Measurements from ENCODE around the gene BTRC.

Gene BTRC

DNA sequence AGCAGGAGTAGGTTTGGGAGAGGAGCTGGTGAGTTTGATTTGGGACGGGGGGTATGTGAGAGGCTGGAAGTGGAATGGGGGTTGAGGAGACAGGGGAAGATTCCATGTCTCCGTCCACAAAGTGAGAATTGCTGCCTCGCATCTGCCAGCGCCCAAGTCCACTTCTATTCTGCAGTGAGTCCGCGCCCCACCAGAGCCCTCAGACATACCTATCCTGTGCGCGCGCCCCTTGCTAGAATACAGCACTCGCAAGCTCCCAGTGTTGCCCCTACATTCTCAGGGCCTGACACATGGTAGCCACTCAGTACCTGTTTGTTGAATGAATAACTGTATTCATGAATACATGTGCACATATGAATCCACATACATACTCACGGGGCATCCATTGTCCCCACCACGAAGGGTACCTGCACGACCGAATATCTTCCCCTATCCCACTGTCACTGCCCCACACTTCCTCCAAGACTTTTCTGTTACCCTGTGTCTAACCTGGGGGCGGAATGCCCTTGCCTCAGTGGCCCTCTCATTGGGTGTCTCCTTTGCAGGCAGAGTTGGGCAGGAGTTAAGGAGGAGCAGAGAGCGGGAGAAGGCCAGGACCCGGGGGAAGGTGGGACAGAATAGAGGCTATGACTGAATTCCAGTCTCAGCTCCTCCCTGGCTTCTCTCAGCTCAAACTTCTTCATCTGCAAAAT, 214.2 kb downstream of the BTRC start:
- Histone ChIP-seq H3K27me3 (ENCODE audit: insufficient read depth, low read depth) (no peaks in the 10 kb centered on the region), H3K4me1 (ENCODE audit: low read depth, poor library complexity, severe bottlenecking) (peaks cover 4% of the 10 kb centered on the region), H3K9ac (no peak overlapping the region), H3K36me3 (ENCODE audit: insufficient read depth) (no peaks in the 10 kb centered on the region), H3K4me3 (IDR thresholded peaks at IDR 0.05; ENCODE audit: insufficient read depth, low read depth, low read length) (no peak overlapping the region), H3K79me2 (ENCODE audit: insufficient read depth, low read depth) (no peaks in the 10 kb centered on the region), H2AFZ (ENCODE audit: low read depth) (no peak overlapping the region), H3K27ac (no peak overlapping the region), H3K4me2 (no peak overlapping the region), H4K20me1 (ENCODE audit: insufficient read depth) (no peaks in the 10 kb centered on the region)
- TF ChIP-seq, protein P1, sequence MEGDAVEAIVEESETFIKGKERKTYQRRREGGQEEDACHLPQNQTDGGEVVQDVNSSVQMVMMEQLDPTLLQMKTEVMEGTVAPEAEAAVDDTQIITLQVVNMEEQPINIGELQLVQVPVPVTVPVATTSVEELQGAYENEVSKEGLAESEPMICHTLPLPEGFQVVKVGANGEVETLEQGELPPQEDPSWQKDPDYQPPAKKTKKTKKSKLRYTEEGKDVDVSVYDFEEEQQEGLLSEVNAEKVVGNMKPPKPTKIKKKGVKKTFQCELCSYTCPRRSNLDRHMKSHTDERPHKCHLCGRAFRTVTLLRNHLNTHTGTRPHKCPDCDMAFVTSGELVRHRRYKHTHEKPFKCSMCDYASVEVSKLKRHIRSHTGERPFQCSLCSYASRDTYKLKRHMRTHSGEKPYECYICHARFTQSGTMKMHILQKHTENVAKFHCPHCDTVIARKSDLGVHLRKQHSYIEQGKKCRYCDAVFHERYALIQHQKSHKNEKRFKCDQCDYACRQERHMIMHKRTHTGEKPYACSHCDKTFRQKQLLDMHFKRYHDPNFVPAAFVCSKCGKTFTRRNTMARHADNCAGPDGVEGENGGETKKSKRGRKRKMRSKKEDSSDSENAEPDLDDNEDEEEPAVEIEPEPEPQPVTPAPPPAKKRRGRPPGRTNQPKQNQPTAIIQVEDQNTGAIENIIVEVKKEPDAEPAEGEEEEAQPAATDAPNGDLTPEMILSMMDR (conservative IDR thresholded peaks at IDR 0.05; ENCODE audit: low read depth, low read length): no peak

DNA sequence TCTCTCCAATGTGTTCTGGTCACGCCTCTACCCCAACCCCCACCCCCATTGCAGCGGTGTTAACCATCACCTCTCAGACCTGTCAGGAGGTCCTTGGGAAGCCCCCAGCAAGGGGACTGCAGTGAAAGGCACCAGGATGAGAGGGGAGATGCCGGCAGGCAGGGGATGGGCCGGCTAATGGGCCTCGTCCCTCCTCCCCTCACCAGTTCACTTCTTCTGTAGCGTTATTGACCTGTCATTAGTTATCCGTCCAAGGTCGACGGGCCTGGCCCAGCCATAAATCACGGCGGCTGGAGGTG, 215.3 kb downstream of the BTRC start:
- Histone ChIP-seq H3K4me1 (ENCODE audit: low read depth, poor library complexity, severe bottlenecking) (peaks cover 4% of the 10 kb centered on the region), H4K20me1 (ENCODE audit: insufficient read depth) (no peaks in the 10 kb centered on the region), H3K79me2 (ENCODE audit: insufficient read depth, low read depth) (no peaks in the 10 kb centered on the region), H3K4me2 (peak overlapping the region; percentile 78), H3K27ac (no peak overlapping the region), H3K27me3 (ENCODE audit: insufficient read depth, low read depth) (no peaks in the 10 kb centered on the region), H3K4me3 (IDR thresholded peaks at IDR 0.05; ENCODE audit: insufficient read depth, low read depth, low read length) (no peak overlapping the region), H2AFZ (ENCODE audit: low read depth) (peak overlapping the region; percentile 99), H3K9ac (no peak overlapping the region), H3K36me3 (ENCODE audit: insufficient read depth) (no peaks in the 10 kb centered on the region)
- TF ChIP-seq, protein P1 (conservative IDR thresholded peaks at IDR 0.05; ENCODE audit: low read depth, low read length): no peak

DNA sequence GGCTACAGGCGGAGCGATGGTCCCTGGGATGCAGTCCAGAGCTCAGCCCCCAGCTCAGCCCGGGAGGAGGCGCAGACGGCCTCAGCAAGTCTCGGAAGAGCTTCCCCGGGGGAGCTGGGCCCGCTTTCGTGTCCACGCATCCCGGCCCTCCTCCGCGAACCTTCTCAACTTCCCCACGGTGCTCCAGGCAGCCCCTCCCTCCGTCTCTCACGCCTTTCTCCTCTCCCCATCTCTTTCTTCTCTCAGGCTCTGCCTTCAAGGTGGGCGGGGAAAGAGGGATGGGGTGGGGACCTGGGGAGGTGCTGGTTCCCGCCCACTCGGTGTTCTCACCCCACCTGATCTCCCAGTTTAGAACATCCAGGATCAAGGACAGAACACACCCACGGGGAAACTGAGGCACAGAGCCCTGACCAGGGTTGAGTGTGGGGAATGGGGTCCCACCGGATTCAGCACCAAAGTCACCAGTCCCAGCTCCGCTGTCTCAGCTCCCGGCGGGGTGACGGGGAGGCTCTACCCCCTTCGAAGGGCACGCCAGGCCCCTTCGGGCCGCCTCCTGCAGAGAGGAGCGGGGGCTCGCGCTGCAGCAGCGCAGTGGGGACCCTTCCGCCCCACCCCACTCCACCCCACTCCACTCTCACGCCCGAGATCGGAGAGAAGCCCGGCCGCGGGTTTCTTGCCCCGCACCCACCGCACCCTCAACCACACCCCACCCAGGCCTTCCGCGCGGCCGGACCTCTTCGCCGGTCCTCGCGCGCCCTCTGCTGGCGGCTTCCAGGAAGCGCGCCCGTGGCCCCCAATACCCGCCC, 215.9 kb downstream of the BTRC start:
- Histone ChIP-seq H3K4me3 (IDR thresholded peaks at IDR 0.05; ENCODE audit: insufficient read depth, low read depth, low read length) (no peak overlapping the region), H3K36me3 (ENCODE audit: insufficient read depth) (no peaks in the 10 kb centered on the region), H3K27me3 (ENCODE audit: insufficient read depth, low read depth) (no peaks in the 10 kb centered on the region), H3K79me2 (ENCODE audit: insufficient read depth, low read depth) (no peaks in the 10 kb centered on the region), H3K9ac (peak overlapping the region; percentile 48; the same call in 1 of the 2 replicates), H3K27ac (no peak overlapping the region), H3K4me1 (ENCODE audit: low read depth, poor library complexity, severe bottlenecking) (peaks cover 4% of the 10 kb centered on the region), H2AFZ (ENCODE audit: low read depth) (peak overlapping the region; percentile 99), H4K20me1 (ENCODE audit: insufficient read depth) (no peaks in the 10 kb centered on the region), H3K4me2 (peak overlapping the region; percentile 78)
- TF ChIP-seq, protein P1 (conservative IDR thresholded peaks at IDR 0.05; ENCODE audit: low read depth, low read length): peak; percentile 75

DNA sequence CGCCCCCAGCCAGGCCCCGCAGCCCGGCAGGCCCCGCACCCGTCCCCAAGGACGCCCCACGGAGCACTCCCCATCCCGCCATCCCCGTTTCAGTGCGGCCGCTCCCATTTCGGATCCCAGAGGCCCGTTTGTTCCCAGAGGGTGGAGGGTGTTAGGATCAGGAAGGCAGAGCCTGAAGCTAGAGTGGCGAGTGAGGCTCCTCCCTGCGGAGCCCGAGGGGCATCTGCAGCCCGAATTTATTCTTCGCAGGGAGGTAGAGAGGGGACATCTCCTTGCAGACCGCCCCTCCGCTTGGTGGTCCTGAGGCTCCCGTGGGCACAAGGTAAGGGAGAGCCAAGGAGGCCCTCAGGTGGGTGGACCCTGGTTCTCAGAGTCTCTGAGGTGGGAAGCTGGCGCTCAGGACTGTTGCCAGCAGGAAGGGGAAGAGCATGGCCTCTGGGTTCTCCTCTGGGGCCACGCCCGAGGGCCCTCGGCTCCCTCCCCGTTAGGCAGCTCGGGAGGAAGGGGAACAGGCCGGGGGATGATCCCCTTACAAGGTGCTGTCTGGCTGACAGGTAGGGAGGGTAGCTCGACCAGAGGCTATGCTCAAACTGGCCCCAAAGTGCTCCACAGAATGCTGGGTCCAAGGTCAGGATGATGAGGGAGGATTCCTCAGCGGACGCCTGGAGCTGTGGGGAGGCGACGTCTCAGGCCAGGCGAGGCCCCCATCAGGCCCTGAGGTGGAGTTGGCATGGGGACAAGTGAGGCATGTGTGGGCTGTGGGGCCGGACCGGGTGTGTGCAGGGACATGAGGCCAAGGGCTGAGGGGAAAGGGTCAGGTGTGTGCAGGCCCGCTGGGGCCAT, 216.7 kb downstream of the BTRC start:
- peak overlapping the region; percentile 99 for H2AFZ ChIP-seq (ENCODE audit: low read depth)
- H4K20me1 ChIP-seq (ENCODE audit: insufficient read depth): no peaks in the 10 kb centered on the region
- H3K79me2 ChIP-seq (ENCODE audit: insufficient read depth, low read depth): no peaks in the 10 kb centered on the region
- no peak overlapping the region for H3K27ac ChIP-seq
- no peaks in the 10 kb centered on the region for H3K36me3 ChIP-seq (ENCODE audit: insufficient read depth)
- H3K4me3 ChIP-seq (IDR thresholded peaks at IDR 0.05; ENCODE audit: insufficient read depth, low read depth, low read length): no peak overlapping the region
- H3K27me3 ChIP-seq (ENCODE audit: insufficient read depth, low read depth): no peaks in the 10 kb centered on the region
- H3K9ac ChIP-seq: peak overlapping the region; percentile 48; the same call in 1 of the 2 replicates
- peaks cover 4% of the 10 kb centered on the region for H3K4me1 ChIP-seq (ENCODE audit: low read depth, poor library complexity, severe bottlenecking)
- H3K4me2 ChIP-seq: peak overlapping the region; percentile 78
- TF ChIP-seq, protein P1 (conservative IDR thresholded peaks at IDR 0.05; ENCODE audit: low read depth, low read length): peak; percentile 38; the same call in 1 of the 2 replicates

Measured in KMS-11 (cell line).